Loucy (cell line): ENCODE results near the gene SLCO1C1.

ENCODE experiments used
- H2AFZ ChIP-seq: fragments of 200-600 bp; sonication (generic); 2 replicates; pipeline ENCODE4 v1.6.0; 2016; ENCODE audit warnings: antibody characterized with exemption, mild to moderate bottlenecking, low read length, moderate library complexity
- H3F3A ChIP-seq: fragments of 200-600 bp; 2 replicates; pipeline ENCODE4 v1.6.0; 2016; ENCODE audit warnings: antibody characterized with exemption, low read depth, mild to moderate bottlenecking
- H3K27me3 ChIP-seq: fragments of 200-600 bp; sonication (generic); 2 replicates; pipeline ENCODE4 v1.6.1; 2014; ENCODE audit warnings: low read length, mild to moderate bottlenecking; ENCODE audit not compliant: insufficient read depth, poor library complexity, severe bottlenecking
- H3K36me3 ChIP-seq: fragments of 200-600 bp; sonication (generic); 2 replicates; pipeline ENCODE4 v1.6.1; 2016; ENCODE audit warnings: low read length; ENCODE audit not compliant: insufficient read depth
- H3K4me1 ChIP-seq: fragments of 200-600 bp; sonication (generic); 2 replicates; pipeline ENCODE4 v1.5.1; 2014; ENCODE audit warnings: low read length, mild to moderate bottlenecking; ENCODE audit not compliant: insufficient read depth, poor library complexity, severe bottlenecking
- H3K4me2 ChIP-seq: fragments of 200-600 bp; sonication (generic); 2 replicates; pipeline ENCODE4 v1.6.0; 2014; ENCODE audit warnings: antibody characterized with exemption, low read length, low read depth, mild to moderate bottlenecking; ENCODE audit not compliant: poor library complexity, severe bottlenecking
- H3K4me3 ChIP-seq: fragments of 200-600 bp; sonication (generic); 2 replicates; pipeline ENCODE4 v1.5.1; 2014; ENCODE audit warnings: low read length, mild to moderate bottlenecking, mixed read lengths; ENCODE audit not compliant: poor library complexity, severe bottlenecking
- H3K79me2 ChIP-seq: fragments of 200-600 bp; sonication (generic); 2 replicates; pipeline ENCODE4 v1.6.1; 2014; ENCODE audit warnings: low read length; ENCODE audit not compliant: insufficient read depth
- H3K9ac ChIP-seq: fragments of 200-600 bp; sonication (generic); 2 replicates; pipeline ENCODE4 v1.6.0; 2014; ENCODE audit warnings: mild to moderate bottlenecking, low read depth, low read length, moderate library complexity; ENCODE audit not compliant: poor library complexity, severe bottlenecking
- H3K9me2 ChIP-seq: fragments of 200-600 bp; sonication (generic); replicated peaks from 2 replicates; pipeline ENCODE4 v1.6.1; 2016; ENCODE audit warnings: low read depth, low read length, mixed read lengths
- H3K9me3 ChIP-seq: fragments of 200-600 bp; sonication (generic); 2 replicates; pipeline ENCODE4 v1.6.1; 2014; ENCODE audit warnings: mild to moderate bottlenecking, antibody characterized with exemption, low read length, low read depth; ENCODE audit not compliant: insufficient read depth
- H4K20me1 ChIP-seq: fragments of 200-600 bp; sonication (generic); 2 replicates; pipeline ENCODE4 v1.6.0; 2014; ENCODE audit warnings: antibody characterized with exemption, low read length, mild to moderate bottlenecking; ENCODE audit not compliant: insufficient read depth, poor library complexity, severe bottlenecking
- EZH2phosphoT487 ChIP-seq: fragments of 200-600 bp; IDR thresholded peaks from 2 replicates; pipeline ENCODE4 v1.6.1; 2018; ENCODE audit warnings: antibody characterized with exemption, mild to moderate bottlenecking, moderate library complexity, borderline replicate concordance
- TF ChIP-seq, protein P1 (sequence below): fragments of 200-600 bp; sonication (generic); conservative IDR thresholded peaks from 2 replicates; pipeline ENCODE4 v1.5.1; 2014; ENCODE audit warnings: mild to moderate bottlenecking, antibody characterized with exemption, low read length

Gene SLCO1C1

DNA sequence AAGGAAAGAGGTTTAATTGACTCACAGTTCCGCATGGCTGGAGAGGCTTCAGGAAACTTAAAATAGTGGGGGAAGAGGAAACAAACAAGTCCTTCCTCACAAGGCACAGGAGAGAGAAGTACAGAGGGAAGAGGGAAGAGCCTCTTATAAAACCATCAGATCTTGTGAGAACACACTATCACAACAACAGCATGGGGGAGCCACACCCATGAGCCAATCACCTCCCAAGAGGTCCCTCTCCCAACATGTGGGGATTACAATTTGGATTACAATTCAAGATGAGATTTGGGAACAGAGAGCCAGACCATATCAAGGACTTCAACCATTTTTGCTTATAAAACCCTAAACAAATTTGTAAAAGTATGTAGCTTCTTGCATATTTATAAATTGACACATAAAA is 45.8 kb downstream of the SLCO1C1 start:
- no peak overlapping the region for H3K4me3 ChIP-seq
- no peaks in the 10 kb centered on the region for H3K4me1 ChIP-seq
- H3K9me3 ChIP-seq, result no peaks in the 10 kb centered on the region
- H3K79me2 ChIP-seq, result no peaks in the 10 kb centered on the region
- no peak overlapping the region for H3K4me2 ChIP-seq
- no peaks in the 10 kb centered on the region for H3K9me2 ChIP-seq
- no peak overlapping the region for H2AFZ ChIP-seq
- no peak overlapping the region for H3K9ac ChIP-seq
- no peaks in the 10 kb centered on the region for H4K20me1 ChIP-seq
- no peak for TF ChIP-seq EZH2phosphoT487
- no peaks in the 10 kb centered on the region for H3F3A ChIP-seq
- no peaks in the 10 kb centered on the region for H3K27me3 ChIP-seq
- no peaks in the 10 kb centered on the region for H3K36me3 ChIP-seq

DNA sequence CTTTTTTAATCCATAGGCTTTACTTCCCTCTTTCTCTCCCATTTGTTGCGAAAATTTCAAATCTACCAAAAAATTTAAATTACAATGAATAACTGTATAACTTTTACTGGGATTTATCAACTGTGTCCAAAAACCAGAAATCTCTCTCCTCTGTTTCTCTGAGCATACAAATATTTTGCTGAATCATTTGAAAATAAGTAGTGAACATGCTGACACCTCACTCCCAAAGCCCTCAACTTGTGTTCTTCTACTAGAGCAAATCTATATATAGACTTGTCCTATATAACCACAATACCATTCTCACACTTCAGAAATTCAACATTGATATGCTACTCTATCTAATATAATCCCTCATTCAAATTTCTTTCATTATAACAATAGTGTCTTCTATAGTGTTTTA is 53.1 kb downstream of the SLCO1C1 start:
- H3K9me3 ChIP-seq, result no peaks in the 10 kb centered on the region
- H3K4me1 ChIP-seq, result no peaks in the 10 kb centered on the region
- no peaks in the 10 kb centered on the region for H3K9me2 ChIP-seq
- no peaks in the 10 kb centered on the region for H3K27me3 ChIP-seq
- no peak overlapping the region for H2AFZ ChIP-seq
- H3K36me3 ChIP-seq, result no peaks in the 10 kb centered on the region
- no peak overlapping the region for H3K9ac ChIP-seq
- no peaks in the 10 kb centered on the region for H4K20me1 ChIP-seq
- no peak for TF ChIP-seq EZH2phosphoT487
- TF ChIP-seq, protein P1, sequence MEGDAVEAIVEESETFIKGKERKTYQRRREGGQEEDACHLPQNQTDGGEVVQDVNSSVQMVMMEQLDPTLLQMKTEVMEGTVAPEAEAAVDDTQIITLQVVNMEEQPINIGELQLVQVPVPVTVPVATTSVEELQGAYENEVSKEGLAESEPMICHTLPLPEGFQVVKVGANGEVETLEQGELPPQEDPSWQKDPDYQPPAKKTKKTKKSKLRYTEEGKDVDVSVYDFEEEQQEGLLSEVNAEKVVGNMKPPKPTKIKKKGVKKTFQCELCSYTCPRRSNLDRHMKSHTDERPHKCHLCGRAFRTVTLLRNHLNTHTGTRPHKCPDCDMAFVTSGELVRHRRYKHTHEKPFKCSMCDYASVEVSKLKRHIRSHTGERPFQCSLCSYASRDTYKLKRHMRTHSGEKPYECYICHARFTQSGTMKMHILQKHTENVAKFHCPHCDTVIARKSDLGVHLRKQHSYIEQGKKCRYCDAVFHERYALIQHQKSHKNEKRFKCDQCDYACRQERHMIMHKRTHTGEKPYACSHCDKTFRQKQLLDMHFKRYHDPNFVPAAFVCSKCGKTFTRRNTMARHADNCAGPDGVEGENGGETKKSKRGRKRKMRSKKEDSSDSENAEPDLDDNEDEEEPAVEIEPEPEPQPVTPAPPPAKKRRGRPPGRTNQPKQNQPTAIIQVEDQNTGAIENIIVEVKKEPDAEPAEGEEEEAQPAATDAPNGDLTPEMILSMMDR, result no peak
- H3K4me3 ChIP-seq, result no peak overlapping the region
- no peaks in the 10 kb centered on the region for H3K79me2 ChIP-seq
- H3F3A ChIP-seq, result no peaks in the 10 kb centered on the region
- no peak overlapping the region for H3K4me2 ChIP-seq

DNA sequence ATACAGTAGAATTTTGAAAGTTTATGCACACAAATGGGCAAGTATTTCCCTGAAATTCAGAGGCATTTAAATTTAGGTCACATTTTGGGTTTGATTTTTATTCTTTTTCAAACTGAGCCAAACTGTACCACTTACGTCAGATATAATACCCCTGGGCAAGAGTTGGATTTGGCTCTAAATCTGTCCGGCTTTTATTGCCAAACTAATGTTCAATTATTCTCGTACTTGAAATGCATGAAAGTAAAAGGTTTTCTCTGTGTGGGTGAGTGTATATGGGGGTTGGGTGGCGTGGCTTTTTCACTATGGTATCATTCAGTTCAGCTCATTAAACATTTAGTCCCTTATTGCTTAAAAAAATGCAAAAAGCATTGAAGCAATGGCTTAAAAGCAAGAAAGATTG is 55.9 kb downstream of the SLCO1C1 start:
- Histone ChIP-seq H3K9me3 (no peaks in the 10 kb centered on the region), H2AFZ (no peak overlapping the region), H3K4me3 (no peak overlapping the region), H3K4me2 (no peak overlapping the region), H3K27me3 (no peaks in the 10 kb centered on the region), H3F3A (no peaks in the 10 kb centered on the region), H3K9me2 (no peaks in the 10 kb centered on the region), H3K36me3 (no peaks in the 10 kb centered on the region), H3K4me1 (no peaks in the 10 kb centered on the region), H3K9ac (no peak overlapping the region), H3K79me2 (no peaks in the 10 kb centered on the region), H4K20me1 (no peaks in the 10 kb centered on the region)
- TF ChIP-seq, protein P1, result no peak
- no peak for TF ChIP-seq EZH2phosphoT487

DNA sequence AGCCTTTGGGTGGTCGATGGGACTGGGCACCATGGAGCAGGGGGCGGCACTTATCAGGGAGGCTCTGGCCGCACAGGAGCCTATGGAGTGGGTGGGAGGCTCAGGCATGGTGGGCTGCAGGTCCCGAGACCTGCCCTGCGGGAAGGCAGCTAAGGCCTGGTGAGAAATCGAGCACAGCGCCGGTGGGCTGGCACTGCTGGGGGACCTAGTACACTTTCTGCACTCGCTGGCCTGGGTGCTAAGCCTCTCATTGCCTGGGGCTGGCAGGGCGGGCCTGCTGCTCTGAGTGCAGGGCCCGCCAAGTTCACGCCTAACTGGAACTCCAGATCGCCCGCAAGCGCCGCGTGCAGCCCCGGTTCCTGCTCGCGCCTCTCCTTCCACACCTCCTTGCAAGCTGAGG is 82.3 kb downstream of the SLCO1C1 start:
- Histone ChIP-seq H3K9me3 (no peaks in the 10 kb centered on the region), H3K4me3 (no peak overlapping the region), H3K36me3 (no peaks in the 10 kb centered on the region), H3K4me2 (no peak overlapping the region), H3F3A (no peaks in the 10 kb centered on the region), H3K79me2 (no peaks in the 10 kb centered on the region), H3K9me2 (no peaks in the 10 kb centered on the region), H3K4me1 (no peaks in the 10 kb centered on the region), H2AFZ (no peak overlapping the region), H3K9ac (no peak overlapping the region), H4K20me1 (no peaks in the 10 kb centered on the region), H3K27me3 (no peaks in the 10 kb centered on the region)
- TF ChIP-seq EZH2phosphoT487, result no peak
- TF ChIP-seq, protein P1, result no peak
